Fibroblast of lung (primary cell): ENCODE data around the gene STRIP2.

Experiments
- CTCF ChIP-seq, 2 donors: IDR thresholded peaks in 1 of 2; conservative IDR thresholded peaks in 1 of 2; 1 replicate in 1 of 2; 2 replicates in 1 of 2; pipeline ENCODE4 v1.5.1; 2011 to 2012; ENCODE audit warnings: low read length in 2 of 2, control low read depth in 1 of 2, inconsistent platforms in 1 of 2, low read depth in 1 of 2, mild to moderate bottlenecking in 1 of 2
- EZH2 ChIP-seq: IDR thresholded peaks from 2 replicates; pipeline ENCODE4 v1.5.1; 2012; ENCODE audit warnings: low read length, control low read depth, mild to moderate bottlenecking; ENCODE audit errors: missing control alignments

DNA sequence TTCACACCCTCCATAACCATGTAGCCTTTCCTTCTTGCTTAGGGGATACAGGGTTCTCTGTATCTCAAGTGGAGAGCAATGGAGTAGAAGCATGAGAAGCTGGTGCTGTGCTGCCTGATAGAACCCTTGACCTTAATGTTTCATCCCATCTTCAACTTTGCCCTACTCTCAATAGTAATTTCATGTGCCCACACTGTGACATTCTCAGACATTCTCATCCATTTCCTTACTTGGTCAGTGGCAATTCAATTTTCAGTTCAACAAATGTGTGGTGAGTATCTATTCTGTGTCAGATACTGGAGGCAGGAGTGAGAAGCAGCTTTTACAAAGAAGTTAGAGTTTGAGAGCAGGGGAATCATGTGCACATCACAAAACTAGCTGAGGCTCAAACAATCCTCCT lies 16.1 kb downstream of the STRIP2 start:
- TF ChIP-seq CTCF (conservative IDR thresholded peaks at IDR 0.05 in 1 of 2, IDR thresholded peaks at IDR 0.05 in 1 of 2; ENCODE audit: low read depth in 1 of 2, low read length in 2 of 2) (no peak), EZH2 (no peak)
